CD4-positive, alpha-beta T cell treated with Interferon alpha-2 for 1 hour (primary cell): ENCODE measurements around the gene ELK3.

ENCODE experiments used
- DNase-seq, 2 donors: peaks; one replicate each; pipeline ENCODE4 v3.0.0-alpha.2; 2020 to 2022

The ELK3 gene

GRCh38 chr12:96260644-96261043 is 66.5 kb downstream of the ELK3 start:
- DNase-seq, result no peak

GRCh38 chr12:96261557-96261956 is 67.4 kb downstream of the ELK3 start:
- DNase-seq, result no peak

GRCh38 chr12:96263449-96263902 is 69.3 kb downstream of the ELK3 start:
- DNase-seq, result no peak

- no peak for DNase-seq
These were observed 71.2 kb downstream of the ELK3 start for GRCh38 chr12:96265400-96265799.

- no peak for DNase-seq
These were observed 71.7 kb downstream of the ELK3 start for GRCh38 chr12:96265836-96266235.

- no peak for DNase-seq
These were observed 72.1 kb downstream of the ELK3 start for GRCh38 chr12:96266238-96266637.

- DNase-seq, result no peak
These were observed 77.5 kb downstream of the ELK3 start for GRCh38 chr12:96271469-96272199.

GRCh38 chr12:96274331-96274730 is 80.2 kb downstream of the ELK3 start:
- DNase-seq, result no peak

- no peak for DNase-seq
These were observed 91.0 kb downstream of the ELK3 start for GRCh38 chr12:96285158-96285557.

GRCh38 chr12:96289067-96289466 is 94.9 kb downstream of the ELK3 start:
- no peak for DNase-seq

- DNase-seq, result no peak
These were observed 98.9 kb downstream of the ELK3 start for GRCh38 chr12:96293093-96293492.

GRCh38 chr12:96294831-96295230 is 100.7 kb downstream of the ELK3 start:
- DNase-seq, result peak in 1 of 2 donors; percentile 42

- DNase-seq, result no peak
These were observed 101.5 kb downstream of the ELK3 start for GRCh38 chr12:96295532-96296160.

- DNase-seq, result no peak
These were observed 103.3 kb downstream of the ELK3 start for GRCh38 chr12:96297504-96297903.

- no peak for DNase-seq
These were observed 105.9 kb downstream of the ELK3 start for GRCh38 chr12:96300064-96300463.

GRCh38 chr12:96301732-96302131 is 107.6 kb downstream of the ELK3 start:
- DNase-seq, result no peak

- no peak for DNase-seq
These were observed 108.6 kb downstream of the ELK3 start for GRCh38 chr12:96302687-96303310.

- DNase-seq, result no peak
These were observed 109.5 kb downstream of the ELK3 start for GRCh38 chr12:96303653-96304052.

GRCh38 chr12:96305665-96306064 is 111.5 kb downstream of the ELK3 start:
- no peak for DNase-seq

- no peak for DNase-seq
These were observed 114.7 kb downstream of the ELK3 start for GRCh38 chr12:96308881-96309280.

- DNase-seq, result no peak
These were observed 115.9 kb downstream of the ELK3 start for GRCh38 chr12:96310067-96310466.

- DNase-seq, result no peak
These were observed 117.0 kb downstream of the ELK3 start for GRCh38 chr12:96311191-96311590.

GRCh38 chr12:96313606-96314005 is 119.4 kb downstream of the ELK3 start:
- no peak for DNase-seq

- DNase-seq, result no peak
These were observed 120.5 kb downstream of the ELK3 start for GRCh38 chr12:96314723-96315122.
